ENCODE results near the gene STX10.

- TF ChIP-seq ZNF274 (IDR thresholded peaks at IDR 0.05; ENCODE audit: low read depth, low read length) (no peak), YY1 (IDR thresholded peaks at IDR 0.05; ENCODE audit: insufficient read depth, insufficient read length) (no peak)
Observed at GRCh38 chr19:13164343-13165161, 14.4 kb upstream of the STX10 start.

Data from NT2/D1 (cell line).